BE2C (cell line): Measurements from ENCODE around the gene GRIN2A.

ENCODE experiments used
- DNase-seq: peaks from one replicate; pipeline ENCODE4 v3.0.0-alpha.2; 2020
- H3K27me3 ChIP-seq: fragments of 250-450 bp; sonication (Bioruptor Pico); 2 replicates; pipeline ENCODE4 v1.5.1; 2020; ENCODE audit warnings: mild to moderate bottlenecking
- H3K36me3 ChIP-seq: fragments of 250-450 bp; sonication (Bioruptor Pico); 2 replicates; pipeline ENCODE4 v1.5.1; 2020; ENCODE audit warnings: mild to moderate bottlenecking
- H3K4me1 ChIP-seq: fragments of 250-450 bp; sonication (Bioruptor Pico); 2 replicates; pipeline ENCODE4 v1.5.1; 2020
- H3K4me3 ChIP-seq: 2 replicates; pipeline ENCODE4 v1.5.1; 2011; ENCODE audit warnings: low read depth, low read length
- H3K9me3 ChIP-seq: fragments of 250-450 bp; sonication (Bioruptor Pico); 2 replicates; pipeline ENCODE4 v1.5.1; 2020
- TF ChIP-seq, protein P1 (sequence below): IDR thresholded peaks from 2 replicates; pipeline ENCODE4 v1.5.1; 2012; ENCODE audit warnings: mild to moderate bottlenecking, low read depth, low read length

The GRIN2A gene

DNA sequence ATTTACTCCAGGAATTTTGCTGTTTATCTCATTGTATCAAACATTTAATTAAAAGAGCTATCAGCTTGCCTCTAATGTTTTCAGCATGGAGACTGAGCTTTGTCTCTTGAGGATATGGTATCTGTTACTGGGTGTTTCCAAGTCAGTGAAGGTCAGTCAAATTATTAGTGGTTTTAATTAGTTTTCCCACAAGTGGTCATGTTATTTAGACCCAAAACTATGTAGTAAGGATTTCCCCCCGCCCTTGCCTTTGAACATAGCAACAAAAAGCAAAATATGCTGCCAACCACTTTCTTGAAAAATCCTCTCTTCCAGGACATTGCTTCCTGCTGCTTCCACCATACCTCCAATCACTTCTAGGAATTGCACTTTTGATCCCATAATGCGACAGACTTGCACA is 355.6 kb downstream of the GRIN2A start:
- DNase-seq: no peak
- TF ChIP-seq, protein P1, sequence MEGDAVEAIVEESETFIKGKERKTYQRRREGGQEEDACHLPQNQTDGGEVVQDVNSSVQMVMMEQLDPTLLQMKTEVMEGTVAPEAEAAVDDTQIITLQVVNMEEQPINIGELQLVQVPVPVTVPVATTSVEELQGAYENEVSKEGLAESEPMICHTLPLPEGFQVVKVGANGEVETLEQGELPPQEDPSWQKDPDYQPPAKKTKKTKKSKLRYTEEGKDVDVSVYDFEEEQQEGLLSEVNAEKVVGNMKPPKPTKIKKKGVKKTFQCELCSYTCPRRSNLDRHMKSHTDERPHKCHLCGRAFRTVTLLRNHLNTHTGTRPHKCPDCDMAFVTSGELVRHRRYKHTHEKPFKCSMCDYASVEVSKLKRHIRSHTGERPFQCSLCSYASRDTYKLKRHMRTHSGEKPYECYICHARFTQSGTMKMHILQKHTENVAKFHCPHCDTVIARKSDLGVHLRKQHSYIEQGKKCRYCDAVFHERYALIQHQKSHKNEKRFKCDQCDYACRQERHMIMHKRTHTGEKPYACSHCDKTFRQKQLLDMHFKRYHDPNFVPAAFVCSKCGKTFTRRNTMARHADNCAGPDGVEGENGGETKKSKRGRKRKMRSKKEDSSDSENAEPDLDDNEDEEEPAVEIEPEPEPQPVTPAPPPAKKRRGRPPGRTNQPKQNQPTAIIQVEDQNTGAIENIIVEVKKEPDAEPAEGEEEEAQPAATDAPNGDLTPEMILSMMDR: no peak
- Histone ChIP-seq H3K4me3 (no peak overlapping the region), H3K4me1 (no peaks in the 10 kb centered on the region), H3K27me3 (no peaks in the 10 kb centered on the region), H3K9me3 (no peaks in the 10 kb centered on the region; the same call in none of the 2 replicates), H3K36me3 (no peaks in the 10 kb centered on the region)

DNA sequence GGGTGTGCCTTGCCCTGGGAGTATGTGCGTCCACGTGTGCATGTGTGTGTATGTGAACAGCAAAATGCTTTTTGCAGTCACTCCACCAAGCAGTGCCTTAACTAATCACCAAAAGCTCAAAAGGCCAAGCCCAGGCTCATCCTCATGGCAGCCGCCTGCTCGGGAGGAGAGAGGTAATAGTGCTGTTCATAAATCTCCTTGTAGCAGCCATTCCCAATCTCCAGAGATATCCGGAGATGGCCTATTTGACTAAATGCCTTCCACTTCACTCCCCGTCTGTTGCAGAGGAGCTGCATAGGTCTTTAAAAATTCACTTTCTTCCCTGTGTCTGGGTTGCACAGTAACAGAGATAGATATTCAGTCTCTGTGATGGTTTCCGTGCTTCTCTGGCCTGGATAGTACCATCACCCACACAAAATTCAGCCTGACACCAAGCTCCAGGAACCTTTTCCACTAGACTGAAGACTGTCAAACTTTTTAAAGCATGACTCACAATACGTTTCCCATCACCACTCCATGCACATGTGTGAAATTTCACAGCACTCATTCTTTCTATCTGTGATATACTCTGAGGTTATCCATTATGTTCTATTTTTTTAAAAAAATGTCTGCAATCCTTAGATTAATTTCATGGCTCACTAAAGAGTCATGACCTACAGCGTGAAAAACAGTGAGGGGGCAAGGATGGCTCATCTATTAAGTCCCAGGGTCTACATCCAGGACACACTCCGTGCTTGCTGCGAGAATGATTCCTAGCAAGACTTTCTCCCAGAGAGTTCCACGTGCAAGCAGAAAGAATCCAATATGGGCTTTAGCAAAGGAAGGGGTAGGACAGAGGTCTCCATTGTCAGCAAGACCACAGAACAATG is 357.8 kb downstream of the GRIN2A start:
- Histone ChIP-seq H3K4me3 (no peak overlapping the region), H3K27me3 (no peaks in the 10 kb centered on the region), H3K9me3 (no peaks in the 10 kb centered on the region; the same call in none of the 2 replicates), H3K36me3 (no peaks in the 10 kb centered on the region), H3K4me1 (no peaks in the 10 kb centered on the region)
- TF ChIP-seq, protein P1: no peak
- DNase-seq: no peak

GRCh38 chr16:9823510-9823909 is 358.7 kb downstream of the GRIN2A start:
- Histone ChIP-seq H3K27me3 (no peaks in the 10 kb centered on the region), H3K4me3 (no peak overlapping the region), H3K9me3 (no peaks in the 10 kb centered on the region; the same call in none of the 2 replicates), H3K4me1 (no peaks in the 10 kb centered on the region), H3K36me3 (no peaks in the 10 kb centered on the region)
- TF ChIP-seq, protein P1: no peak
- DNase-seq: no peak

GRCh38 chr16:9821970-9822369 is 360.3 kb downstream of the GRIN2A start:
- TF ChIP-seq, protein P1: no peak
- no peaks in the 10 kb centered on the region for H3K27me3 ChIP-seq
- H3K9me3 ChIP-seq: no peaks in the 10 kb centered on the region; the same call in none of the 2 replicates
- no peak for DNase-seq
- H3K4me3 ChIP-seq: no peak overlapping the region
- no peaks in the 10 kb centered on the region for H3K4me1 ChIP-seq
- no peaks in the 10 kb centered on the region for H3K36me3 ChIP-seq

DNA sequence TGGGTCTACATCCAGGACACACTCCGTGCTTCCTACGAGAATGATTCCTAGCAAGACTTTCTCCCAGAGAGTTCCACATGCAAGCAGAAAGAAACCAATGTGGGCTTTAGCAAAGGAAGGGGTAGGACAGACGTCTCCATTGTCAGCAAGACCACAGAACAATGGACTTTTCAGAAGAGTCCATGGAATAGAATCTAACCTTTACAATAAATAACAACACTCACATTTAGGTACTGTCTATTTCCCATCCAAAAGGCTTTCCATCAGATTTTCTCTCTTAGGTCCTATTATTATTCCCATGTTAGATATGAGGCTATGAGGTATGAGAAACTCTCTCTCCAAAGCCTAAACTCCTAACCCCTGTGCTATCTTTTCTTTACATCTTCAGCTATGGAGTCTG is 360.9 kb downstream of the GRIN2A start:
- Histone ChIP-seq H3K4me3 (no peak overlapping the region), H3K9me3 (no peaks in the 10 kb centered on the region; the same call in none of the 2 replicates), H3K4me1 (no peaks in the 10 kb centered on the region), H3K36me3 (no peaks in the 10 kb centered on the region), H3K27me3 (no peaks in the 10 kb centered on the region)
- TF ChIP-seq, protein P1: no peak
- no peak for DNase-seq
